ENCODE measurements around the gene NOX5.

DNA sequence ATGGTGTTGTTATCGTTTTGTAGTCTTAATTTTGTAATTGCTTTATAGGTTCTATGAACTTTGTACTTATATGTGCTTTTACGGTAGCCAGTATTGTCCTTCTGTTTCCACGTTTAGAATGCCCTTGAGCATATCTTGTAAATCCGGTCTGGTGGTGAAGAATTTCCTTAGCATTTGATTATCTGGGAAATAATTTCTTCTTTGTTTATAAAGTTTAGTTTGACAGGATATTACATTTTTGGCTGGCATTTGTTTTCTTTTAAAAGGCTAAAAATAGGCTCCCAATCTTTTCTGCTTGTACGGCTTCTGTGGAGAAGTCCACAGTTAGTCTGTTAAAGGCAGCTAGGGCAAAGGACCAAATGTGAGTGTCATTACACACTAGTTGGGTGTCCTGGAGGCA lies 47.5 kb upstream of the NOX5 start:
- TF ChIP-seq CTCF (conservative IDR thresholded peaks at IDR 0.05; ENCODE audit: low read length): no peak
- TF ChIP-seq EZH2phosphoT487 (IDR thresholded peaks at IDR 0.05; ENCODE audit: borderline replicate concordance, low read depth, low read length): no peak

Measured in OCI-LY7 (cell line).